Measurements from ENCODE around the gene CYP2D6.
"Not testable (repeated sequence)": the region's sequence is repeated elsewhere in the genome, so short reads cannot be mapped to it uniquely, and the experiment has no call there.

Gene CYP2D6

DNA sequence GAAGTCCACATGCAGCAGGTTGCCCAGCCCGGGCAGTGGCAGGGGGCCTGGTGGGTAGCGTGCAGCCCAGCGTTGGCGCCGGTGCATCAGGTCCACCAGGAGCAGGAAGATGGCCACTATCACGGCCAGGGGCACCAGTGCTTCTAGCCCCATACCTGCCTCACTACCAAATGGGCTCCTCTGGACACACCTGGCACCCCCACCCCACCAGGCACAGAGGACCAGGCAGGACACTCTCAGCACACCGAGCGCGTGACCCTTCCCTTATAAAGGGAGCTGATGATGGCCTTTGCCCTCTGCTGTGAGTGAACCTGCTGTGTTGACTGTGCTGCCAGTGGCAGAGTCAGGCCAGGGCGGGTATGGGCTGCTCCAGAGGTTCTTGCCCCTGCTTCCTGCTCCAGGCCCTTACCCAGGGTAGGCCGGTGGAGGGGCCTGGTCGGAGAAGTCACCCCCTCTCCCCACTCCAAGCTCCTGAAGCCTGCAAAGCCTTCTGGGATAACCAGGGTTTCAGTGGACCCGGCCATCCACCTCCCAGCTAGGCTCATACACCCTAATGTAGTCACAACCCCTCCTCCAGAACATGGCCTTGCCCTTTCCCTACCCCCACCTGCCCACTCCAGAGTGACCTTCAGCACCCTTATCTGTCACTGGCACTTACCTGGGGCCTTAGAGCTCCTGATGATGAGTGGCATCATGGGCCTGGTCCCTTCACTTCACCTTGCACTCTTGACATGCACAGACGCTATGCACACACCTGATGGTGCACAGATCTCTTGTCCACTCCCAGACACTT, at the start of gene CYP2D6:
Gene CYP2D6, minus strand, starts transcription at position 172 of the 793 bp plus-strand sequence. Its CDS starts 19 bp downstream, at position 153.
- DNase-seq, result not testable (repeated sequence)

- DNase-seq, result no peak
Measured at GRCh38 chr22:42179616-42180015, 49.0 kb upstream of the CYP2D6 start.

- no peak for DNase-seq
Measured at GRCh38 chr22:42178910-42179519, 48.4 kb upstream of the CYP2D6 start.

DNA sequence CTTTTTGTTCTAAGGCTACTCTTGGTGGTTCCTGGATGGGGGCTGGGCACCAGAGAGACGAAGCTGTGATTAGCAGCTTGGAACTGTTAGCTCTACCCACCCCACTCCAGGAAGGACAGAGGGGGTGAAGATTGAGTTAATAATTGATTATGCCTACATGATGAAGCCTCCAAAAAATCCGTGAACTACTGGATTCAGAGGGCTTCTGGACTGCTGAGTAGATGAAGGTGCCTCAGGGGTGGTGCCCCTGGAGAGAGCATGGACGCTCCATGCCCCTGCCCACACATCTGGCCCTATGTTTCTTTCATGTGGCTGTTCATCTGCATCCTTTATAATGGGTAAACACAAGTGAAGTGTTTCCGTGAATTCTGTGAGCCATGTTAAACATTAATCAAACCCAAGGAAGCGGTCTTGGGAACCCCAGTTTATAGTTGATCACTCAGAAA, 47.3 kb upstream of the CYP2D6 start:
- DNase-seq, result peak; percentile 78

- no peak for DNase-seq
Measured at GRCh38 chr22:42176255-42176915, 45.8 kb upstream of the CYP2D6 start.

GRCh38 chr22:42174062-42174461, 43.5 kb upstream of the CYP2D6 start:
- no peak for DNase-seq

GRCh38 chr22:42173183-42173926, 42.7 kb upstream of the CYP2D6 start:
- no peak for DNase-seq

DNA sequence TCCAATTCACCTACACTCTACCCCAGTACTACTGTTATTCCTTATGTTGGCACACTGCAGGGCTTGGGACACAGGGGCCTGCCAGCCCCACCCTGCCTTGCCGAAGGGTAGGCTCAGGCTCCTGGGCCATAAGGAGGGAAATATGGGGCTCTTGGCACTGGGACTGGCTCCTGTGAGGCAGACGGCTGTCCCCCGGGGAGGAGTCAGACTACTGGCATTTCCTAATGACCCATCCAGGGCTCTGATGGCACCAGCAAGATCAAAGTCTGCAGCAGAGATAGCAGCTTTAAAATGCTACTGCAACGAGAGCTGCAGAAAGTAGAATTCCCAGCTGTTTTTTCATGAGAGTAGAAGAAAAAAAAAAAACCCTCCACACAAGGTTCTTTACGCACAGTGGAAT, 42.2 kb upstream of the CYP2D6 start:
- DNase-seq, result no peak

DNA sequence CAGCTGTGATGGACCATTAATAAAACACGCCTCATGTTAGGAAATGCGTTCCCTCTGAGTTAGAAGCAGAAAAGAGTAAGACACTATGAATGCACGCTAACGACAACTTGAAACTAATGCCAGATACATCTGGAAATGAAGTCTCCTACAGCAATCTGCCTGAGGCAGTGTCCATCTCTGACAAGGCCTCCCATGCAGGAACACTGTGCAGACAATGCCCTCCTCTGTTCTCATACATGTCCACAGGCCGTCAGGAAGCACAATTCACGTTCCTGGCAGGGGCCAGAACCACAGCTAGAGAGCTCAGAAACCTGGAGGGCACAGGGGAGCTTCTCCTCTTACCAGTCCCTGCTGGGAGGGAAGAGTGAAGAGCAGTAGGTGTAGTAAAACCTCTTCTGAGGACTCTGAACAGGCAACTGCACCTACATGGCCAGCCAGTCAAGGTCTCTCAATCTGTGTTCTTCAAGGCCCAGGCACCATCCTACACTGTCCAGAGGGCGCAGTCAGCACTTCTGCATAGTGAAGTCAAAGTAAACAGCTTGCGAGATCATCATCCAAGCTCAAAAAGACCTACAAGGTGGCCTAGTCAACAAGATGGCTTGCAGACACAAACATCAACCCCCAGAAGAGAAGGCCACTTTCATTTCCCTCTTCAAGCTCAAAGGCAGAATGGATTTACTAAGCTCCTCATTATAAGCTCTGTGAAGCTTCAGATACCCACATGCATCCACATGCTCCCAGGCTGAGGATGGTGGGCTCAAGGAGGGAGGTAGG, 41.5 kb upstream of the CYP2D6 start:
- no peak for DNase-seq

DNA sequence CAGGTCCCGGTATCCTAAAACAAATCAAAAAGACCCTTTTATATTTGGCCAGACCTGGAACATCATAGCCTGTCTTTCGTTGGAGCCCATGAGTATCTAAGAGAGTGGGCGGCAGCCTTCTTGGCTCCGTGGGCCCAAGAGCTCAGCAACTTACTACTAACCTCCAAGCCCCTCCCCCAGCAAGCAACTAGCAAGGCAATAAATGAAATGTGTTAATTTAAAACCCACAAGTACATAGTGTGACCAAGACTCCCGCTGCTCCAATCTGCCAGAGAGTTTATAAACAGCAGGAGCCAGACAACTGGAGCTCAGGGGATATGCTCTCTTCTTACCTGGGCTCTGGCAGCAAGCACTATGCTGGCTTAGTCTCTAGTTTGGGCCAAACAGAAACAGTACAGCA, 40.8 kb upstream of the CYP2D6 start:
- DNase-seq, result no peak

DNA sequence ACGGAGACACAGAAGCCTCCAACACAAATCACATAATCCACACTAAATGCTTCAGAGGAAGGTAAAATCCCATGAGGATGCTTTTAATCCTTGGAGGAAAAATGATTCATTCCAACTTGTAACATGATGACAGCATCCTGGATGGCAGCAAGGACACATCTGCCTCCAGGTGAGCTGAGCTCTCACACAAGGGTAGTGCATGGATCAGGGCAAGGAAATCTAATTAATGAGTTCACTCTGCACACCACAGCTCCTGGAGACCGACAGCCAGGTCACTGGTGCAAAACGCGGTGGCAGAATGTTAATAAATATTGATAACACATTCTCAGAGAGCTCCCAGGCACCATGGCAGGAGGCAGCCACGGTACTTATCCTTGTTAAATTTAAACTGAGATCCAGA, 40.3 kb upstream of the CYP2D6 start:
- no peak for DNase-seq

DNA sequence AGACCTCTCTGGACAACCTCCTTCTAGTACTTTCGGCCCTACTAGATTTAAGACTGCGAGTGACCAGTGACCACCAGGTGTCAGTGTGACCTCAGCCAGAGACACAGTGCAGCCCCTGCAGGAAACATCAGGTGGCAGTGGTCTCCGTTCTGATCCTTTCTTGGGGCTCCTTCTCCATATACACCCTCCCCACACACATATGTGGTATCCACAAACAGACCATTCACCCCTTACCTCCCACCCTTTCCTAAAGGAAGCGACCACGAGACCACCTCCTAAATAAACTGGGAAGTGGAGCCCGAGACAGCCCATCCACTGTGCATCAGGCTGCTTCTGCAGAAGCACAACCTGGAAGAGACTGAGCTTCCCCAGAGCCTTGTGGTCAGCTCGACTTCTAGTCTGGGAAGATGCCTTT, 38.5 kb upstream of the CYP2D6 start:
- DNase-seq, result peak; percentile 65

- DNase-seq, result no peak
Measured at GRCh38 chr22:42168476-42168875, 37.9 kb upstream of the CYP2D6 start.

- no peak for DNase-seq
Measured at GRCh38 chr22:42167066-42167465, 36.5 kb upstream of the CYP2D6 start.

- no peak for DNase-seq
Measured at GRCh38 chr22:42164901-42165300, 34.3 kb upstream of the CYP2D6 start.

DNA sequence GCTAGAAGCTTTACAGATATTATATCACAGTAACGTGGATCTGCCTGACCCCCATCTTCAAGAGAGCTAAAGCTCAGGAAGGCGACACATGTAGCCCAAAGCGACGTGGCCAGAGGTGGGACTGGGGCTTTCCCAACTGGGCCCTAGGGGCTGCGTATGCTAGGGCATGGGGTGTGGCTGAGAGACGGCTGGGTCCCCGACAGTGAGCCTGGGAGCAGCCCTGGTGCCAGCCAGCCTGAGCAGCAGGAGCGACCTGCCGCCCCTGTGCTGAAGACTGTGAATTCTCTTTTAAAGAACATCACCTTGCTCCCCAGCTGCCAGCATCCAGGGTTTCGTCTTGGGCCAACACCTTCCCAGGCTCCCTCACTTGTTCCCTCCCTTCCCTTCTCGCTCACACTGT, 32.9 kb upstream of the CYP2D6 start:
- DNase-seq, result no peak

- no peak for DNase-seq
Measured at GRCh38 chr22:42162728-42163489, 32.3 kb upstream of the CYP2D6 start.

GRCh38 chr22:42160830-42161696, 30.5 kb upstream of the CYP2D6 start:
- no peak for DNase-seq

DNA sequence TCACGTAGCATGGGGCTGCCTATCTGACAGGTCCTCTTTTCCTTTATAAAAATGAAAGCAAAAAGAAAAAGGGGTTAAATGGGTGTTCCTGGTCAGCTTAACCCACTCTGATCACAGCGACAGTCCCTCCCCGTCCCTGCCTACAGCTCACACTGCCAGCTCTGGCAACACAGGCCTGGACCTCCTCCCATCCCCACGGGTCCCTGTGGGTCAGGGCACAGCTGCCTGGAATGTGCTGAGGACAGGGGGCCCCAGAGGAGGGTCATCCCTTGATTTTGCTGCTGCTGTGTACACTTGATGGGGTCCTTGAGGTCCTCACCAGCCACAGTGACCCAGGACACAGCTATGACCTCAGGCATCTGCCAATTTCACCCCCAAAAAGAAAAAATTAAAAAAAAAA, 29.6 kb upstream of the CYP2D6 start:
- no peak for DNase-seq

DNA sequence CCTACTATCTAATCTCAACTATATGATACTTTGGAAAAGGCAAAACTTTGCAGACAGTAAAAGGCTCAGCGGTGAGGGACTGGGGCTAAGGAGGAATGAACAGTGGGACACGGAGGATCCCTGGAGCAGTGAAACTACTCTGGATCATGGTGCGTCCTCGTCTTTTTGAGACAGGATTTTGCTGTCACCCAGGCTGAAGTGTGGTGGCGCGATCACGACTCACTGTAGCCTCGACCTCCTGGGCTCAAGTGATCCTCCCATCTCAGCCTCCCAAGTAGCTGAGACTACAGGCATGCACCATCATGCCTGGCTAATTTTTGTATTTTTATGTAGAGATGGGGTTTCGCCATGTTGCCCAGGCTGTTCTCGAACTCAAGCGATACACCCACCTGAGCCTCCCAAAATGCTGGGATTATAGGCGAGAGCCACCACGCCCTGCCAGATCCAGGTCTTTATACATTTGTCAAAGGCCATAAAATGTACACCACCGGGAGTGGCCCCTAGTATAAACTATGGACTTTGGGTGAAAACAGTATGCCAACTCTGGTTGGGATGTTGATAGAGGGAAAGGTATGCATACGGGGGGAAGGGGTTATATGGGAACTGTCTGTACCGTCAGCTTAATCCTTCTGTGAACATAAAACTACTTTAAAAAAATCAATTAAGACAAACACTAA, 28.0 kb upstream of the CYP2D6 start:
- DNase-seq, result no peak

Data from DMS53 (cell line).